Amniotic stem cell (primary cell): ENCODE data around the gene CORO6.
A peak's percentile ranks its signal among the peaks of the same experiment; 100 is the strongest.

Source experiments
- DNase-seq: peaks from one replicate; lab custom pipeline; 2025; lab: John Stamatoyannopoulos, UW

CORO6 gene

DNA sequence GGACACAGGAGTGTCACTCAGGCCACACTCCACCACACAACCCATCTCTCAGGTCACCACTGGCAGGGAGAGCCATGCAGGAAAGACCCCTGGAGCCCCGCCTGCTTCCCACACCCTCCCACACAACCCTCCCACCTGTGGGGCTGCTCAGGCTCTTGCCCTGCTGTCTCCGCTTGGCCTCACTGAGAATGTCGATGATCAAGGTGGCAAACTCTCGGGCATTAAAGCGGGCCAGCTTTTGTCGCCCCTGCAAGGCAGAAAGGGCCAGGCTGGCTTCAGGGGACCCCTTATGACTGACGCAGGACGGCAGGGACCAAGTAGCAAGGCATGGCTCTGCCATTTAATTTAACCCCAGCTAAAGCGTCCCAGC, 45.7 kb downstream of the CORO6 start:
- DNase-seq: no peak

DNA sequence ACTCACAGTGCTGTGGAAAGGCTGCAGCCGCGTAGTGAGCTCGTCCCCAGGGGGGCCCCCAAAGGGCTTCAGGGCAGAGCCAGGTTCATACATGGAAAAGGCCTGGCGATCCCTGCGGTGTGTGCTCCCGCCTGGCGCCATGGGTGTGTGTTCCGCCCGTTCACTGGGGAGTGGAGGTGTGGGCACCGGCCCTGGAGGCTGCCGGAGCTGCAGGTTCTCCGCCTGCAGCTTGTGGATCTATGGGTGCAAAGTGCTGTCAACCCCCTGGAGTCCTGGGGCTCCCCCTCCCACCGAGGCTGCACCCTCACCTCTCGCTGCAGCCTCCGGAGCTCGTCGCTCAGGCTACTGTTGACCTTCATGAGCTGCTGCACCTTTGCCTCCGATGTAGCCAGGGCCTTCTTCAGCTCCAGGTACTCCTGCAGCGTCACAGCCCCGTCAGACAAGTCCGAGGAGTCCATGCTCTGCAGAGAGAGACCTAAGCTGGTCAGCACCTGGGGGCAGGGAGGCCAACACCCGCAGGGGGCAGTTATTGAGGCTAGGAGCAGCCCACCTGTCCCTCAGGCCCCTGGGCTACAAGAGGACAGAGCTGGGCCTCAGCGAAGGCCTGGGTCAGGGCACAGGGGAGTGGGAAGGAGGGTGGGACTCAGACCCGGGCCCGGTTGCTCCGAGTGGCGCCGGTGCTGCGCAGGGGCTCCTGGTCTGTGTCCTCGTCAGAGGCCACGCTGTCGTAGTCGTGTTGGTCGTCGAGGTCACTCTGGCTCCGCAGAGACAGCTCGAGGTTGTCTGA, 46.3 kb downstream of the CORO6 start:
- DNase-seq: no peak

DNA sequence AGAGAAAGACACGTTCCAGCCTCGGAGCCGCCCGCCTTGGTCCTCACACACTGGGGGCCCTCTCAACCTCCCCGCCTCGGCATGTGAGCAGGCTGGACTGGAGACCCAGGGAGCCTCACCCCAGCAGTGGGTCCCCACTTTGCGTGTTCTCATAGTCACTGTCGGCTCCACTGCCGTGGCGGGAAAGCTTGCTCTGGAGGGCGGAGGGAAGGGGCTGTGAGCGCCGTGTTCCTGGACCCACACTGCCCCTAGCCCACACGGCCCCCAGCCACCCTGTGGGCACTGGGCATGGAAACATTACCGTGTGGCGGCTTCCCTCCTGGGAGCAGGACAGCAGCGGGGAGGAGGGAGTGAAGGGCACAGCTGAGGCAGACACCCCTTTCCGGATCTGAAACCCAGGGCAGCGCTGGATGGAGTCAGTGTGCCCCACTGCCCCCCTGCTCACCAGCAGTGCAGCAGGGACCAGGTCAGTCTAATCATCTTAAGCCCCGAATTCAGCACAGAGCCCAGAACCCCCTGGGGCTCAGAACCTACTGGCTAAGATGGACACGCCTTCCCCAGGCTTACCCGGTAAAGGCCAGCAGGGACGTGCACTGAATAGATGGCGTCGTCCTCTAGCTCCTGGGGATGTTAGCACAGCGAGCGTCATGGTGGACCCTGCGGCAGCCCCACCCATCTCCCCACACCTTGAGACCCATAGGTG, 47.0 kb downstream of the CORO6 start:
- DNase-seq: no peak

DNA sequence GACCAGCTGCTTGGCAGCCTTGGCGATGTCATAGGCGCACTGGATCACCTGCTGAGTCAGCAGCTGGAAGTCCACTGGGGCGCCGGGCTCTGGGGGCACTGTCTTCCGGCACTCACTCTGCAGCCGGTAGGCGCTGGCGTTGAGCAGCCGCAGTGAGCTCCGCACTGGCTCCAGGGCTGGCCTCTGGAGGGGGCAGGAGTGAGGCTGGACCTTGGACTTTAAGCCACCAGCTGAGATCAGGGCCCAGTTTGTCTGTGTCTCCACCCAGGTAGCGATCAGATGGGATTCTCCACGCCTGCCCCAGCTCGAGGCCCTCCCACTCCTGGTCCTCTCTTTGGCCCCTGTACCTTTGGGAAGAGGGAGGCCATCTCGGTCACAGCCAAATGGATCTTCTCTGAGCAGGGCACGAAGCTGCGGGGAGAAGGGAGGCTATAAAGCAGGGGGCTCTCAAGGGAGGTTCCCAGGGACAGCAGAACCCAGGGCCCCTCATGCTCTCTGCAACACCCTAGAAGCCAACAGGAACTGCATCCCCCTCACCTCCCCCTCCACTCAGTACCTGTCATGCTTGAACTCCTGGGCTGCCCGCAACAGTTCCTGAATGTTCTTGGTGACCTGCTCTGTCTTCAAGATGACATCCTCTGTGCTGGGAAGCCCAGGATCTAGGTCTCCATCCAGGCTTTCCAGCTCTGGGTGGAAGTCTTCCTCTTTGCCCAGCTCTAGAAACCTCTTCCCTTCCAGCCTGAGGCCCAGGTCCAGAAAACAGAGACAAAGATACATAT, 47.8 kb downstream of the CORO6 start:
- DNase-seq: no peak

DNA sequence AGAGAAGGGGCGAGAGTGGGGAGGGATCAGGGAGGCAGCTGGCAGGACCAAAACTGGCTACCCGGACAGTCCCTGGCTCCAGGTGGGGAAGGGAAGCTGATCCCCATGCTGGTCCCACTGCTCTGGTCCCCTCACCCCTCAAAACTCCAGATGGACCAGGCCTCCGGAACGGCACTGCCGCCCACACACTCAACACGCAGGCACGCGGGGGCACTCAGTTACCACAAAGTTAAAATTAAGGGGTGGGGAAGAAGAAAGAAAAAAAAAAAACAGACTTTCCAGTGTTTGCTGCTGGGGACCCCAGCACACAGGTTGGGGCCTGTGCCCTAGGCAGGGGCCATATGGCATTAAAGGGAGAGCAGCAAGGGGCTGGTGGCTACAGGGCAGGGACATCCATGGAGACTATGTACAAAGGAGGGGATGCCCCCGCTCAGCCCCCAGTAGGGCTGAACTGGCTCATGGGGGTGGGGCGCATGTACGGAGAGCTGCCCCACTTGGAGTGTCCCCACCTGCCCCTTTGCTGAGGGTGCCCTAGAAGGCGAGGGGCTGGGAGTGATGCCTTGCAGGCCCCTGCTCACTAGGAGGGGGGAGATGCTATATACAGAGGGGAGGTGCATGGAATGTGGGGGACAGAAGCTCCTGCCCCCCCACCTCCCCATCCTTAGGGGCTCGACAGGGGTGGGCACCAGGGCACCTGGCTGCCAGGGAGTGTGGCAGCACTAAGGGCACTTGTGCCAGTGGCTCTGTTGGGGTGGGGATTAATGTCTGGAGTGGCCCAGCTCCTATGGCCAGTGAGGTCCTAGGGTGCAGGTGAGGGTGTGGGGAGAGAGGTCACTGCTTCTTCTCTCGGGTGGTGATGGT, 48.6 kb downstream of the CORO6 start:
- no peak for DNase-seq

DNA sequence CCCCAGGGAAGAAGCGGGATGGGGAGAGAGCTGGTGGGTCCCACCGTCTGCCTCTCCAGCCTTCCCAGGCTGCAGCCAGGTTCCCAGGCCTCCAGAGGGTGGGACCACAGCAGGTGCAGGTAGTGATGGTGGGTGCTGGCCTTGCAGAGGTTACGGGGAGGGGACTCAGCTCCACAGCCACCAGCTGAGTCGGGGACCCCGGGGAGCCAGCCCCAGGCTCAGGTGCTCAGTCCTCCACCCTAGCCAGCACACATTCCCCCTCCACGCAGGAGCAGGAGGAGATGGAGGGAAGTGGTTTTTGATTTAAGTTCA, 49.2 kb downstream of the CORO6 start:
- no peak for DNase-seq

DNA sequence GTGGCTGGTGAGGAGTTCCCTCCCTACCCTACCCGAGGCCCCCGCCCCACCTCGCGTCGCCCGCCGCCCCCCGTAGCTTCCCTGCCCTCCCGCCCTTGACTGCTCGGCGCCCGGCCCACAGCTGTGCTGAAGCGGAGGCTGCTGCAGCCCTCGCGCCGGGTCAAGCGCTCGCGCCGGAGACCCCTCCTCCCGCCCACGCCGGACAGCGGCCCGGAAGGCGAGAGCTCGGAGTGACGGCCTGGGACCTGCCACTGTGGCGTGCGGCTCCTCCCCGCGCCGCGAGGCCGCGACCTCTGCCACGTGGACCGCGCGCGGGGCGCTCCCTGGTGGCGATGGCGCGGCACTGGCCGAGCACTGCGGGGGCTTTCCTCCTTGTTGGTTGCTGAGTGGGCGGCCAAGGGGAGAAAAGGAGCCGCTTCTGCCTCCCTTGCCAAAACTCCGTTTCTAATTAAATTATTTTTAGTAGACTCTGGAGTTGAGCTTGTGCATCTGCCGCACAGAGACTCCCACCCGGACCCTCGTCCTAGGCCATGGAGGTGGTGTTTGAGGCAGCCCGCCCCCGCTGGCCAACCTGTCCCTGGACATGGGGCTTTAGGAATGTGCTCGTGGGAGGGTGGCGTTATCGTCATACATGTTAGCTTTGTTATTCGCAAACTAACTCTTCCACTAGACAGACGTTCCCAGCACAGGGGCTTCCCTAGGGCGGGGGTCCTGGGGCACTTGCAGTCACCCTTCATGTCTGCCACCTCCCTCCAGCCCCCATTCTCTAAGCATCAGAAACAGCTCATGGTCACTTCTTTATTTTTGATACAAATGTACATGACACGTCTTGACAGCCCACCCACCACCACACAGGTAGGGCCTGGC, 49.8 kb downstream of the CORO6 start:
- DNase-seq: no peak

DNA sequence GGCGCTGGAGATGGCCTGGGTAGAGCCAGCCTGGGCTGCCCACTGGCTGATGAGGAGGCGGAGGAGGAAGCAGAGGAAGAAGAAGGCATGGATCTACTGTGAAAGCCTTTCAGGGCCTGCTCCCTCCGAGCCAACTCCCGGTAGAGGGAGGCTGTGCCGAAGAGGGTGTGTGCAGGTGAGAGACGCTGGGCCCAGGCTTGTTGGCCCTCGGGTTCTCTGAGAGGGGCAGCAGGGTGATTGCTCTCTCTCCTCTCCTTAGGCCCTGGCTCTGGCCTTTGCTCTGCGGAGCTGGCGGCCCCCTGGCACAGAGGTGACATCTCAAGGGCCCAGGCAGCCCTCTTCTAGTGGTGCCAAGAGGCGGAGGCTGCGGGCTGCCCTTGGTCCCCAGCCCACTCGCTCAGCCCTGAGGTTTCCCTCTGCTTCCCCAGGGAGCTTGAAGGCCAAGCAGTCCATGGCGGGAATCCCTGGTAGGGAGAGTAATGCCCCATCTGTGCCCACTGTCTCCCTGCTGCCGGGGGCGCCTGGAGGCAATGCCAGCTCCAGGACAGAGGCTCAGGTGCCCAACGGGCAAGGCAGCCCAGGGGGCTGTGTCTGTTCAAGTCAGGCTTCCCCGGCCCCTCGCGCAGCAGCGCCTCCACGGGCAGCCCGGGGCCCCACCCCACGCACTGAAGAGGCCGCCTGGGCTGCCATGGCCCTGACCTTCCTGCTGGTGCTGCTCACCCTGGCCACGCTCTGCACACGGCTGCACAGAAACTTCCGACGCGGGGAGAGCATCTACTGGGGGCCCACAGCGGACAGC, 50.6 kb downstream of the CORO6 start:
- DNase-seq: no peak

DNA sequence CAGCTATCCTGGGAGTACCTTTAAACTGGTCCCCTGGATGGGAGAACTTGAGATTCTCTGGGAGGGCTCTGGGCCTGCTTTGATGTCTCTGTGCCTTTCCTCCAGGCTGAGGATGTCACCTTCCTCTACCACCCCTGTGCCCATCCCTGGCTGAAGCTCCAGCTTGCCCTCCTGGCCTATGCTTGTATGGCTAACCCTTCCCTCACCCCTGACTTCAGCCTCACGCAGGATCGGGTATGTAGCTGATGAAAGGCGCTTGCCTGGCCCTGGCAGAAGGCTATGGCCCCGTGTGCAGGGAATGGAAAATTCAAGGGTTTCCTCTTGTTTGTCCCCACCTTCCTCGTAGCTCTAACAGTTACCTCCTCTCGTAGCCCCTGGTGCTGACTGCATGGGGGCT, 51.2 kb downstream of the CORO6 start:
- no peak for DNase-seq

DNA sequence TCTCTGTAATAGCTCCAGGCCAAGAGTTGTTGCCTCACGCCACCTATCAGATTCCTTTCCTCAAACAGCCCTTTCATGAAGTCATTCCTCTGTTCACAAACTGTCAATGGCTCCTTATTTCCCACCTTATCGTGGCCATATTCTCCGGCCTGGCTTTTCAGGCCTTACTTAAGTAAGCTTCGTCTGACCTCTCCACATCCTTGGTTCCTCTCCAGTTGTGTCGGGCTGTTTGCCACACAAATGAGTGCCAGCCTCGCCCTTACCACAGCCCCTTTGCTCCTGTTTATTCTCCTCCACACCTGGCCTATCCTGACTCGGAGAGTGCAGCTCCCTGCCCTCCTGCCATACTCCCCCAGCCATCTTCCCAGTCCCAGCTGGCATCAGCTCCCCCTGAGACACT, 52.2 kb downstream of the CORO6 start:
- DNase-seq: no peak

DNA sequence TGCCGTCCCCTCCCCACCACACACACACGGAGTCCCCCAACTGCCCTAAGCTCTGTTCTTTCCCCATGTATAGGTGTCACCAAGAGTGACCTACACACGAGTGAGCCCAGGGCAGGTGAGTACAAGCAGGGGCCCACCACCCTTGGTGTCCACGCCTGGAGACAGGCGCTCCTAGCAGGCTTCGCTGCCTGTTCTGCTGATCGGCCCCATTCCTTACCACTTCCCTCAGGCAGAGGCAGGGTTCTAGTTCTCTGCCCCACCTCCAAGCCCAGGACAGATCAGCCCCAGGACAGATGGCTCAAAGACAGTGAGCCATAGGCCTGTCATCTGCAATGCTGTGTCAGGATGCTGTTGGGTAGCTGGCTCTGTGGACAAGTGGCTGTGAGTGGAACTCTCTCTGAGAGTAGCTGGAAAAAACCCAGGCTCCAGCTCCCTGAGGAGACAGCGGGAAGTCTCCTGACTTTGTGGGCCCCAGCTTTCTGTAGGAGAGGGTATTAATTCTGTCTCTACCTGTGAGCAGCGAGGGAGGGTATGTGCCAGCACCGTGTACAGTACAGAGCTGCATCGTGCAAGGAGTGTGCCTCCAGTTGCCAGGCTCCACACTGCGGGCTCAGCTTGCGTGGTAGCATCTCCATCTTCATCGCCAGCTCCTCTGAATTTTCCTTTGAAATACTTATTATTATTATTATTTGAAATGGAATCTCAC, 53.3 kb downstream of the CORO6 start:
- no peak for DNase-seq

DNA sequence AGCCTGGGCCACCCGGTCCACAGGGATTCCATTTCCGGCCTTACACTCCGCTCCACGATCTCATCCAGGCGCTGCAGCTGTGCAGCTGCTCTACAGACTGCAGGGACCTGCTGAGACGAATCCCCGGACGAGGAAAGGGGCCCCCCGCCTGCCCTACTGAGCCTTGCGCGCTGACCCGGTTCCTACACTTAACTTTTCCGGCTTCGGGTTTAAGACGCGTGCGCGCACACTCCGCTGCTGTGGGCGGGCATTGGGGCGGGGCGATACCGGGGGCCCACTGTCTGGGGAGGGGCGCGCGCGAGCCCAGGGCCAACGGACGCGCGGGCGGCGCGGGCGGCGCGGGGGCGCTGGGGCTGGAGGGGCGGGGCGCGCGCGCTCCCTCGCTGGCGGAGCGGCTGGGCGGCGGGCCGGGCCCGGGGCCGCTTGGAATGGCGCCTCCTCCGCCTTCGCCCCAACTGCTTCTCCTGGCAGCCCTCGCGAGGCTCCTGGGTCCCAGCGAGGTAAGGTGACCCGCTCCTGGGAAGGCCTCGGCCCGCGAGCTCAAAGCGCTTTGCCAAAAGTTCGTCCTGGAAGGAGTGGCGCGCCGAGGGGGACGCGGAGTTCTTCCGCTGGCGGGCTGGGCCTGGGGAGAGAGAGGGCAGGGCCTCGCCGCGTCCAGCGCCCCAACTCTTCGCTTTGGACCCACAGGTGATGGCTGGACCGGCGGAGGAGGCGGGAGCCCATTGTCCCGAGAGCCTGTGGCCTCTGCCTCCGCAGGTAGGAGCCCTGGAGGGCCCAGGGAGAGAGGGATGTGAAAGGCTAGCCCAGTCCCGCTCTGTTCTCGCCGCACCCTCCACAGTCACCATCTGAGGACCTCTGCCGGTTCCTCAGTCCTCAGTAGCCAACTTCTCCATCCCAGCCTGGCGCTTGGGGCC, 54.1 kb downstream of the CORO6 start, which contains the start of gene TP53I13:
Gene TP53I13 (plus strand): TSS at position 371 of the 914 bp plus-strand sequence. CDS start 58 bp downstream, at position 429.
- peak; percentile 54 for DNase-seq

DNA sequence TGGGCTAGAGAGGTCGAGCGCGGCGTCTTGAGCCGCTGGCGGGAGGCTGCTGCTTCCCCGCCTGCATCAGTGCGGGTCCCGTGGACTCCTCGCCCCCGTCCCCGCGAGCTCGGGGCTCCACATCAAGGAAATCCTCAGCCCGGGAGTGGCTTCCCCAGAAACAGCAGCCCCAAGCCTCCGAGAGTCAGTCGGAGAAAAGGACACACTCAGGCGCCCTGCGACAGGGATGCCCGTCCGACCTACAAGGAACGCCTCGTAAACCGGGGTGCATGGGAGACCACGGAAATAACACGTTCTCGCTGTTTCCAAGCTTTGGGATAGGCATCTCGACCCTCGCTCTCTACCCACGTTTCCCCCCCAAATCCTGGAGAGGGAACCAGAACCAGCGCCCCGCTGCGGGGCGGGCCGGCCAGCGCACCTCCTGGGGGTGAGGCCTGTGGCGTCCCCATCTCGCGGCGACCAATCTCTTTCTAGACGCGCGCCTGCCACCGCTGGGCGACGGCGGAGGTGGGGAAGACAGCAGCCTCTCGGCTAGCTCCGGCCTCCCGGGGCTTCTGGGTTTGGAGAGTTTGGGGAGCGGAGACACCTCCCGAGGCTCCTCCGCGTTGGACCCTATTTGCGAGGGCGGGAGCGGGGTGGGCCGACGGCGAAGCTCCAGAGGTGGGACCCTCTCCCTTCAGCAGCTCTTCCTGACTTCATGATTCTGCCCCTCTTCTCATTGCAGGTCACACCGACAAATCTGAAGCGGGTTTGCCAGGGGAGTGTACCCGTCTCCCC, 55.0 kb downstream of the CORO6 start:
- no peak for DNase-seq

DNA sequence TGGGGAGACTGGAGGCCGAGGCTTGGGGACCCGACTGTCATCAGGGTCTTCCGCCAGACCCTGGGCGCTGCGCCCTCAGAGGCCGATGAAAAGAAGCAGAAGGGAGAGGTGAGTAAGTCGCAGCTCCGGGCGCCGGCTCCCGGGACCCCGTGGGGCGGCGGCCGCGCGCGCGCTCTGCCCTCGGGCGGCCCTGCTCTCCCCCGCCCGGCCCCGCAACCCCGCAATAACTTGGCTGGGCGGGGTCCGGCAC, 55.5 kb downstream of the CORO6 start:
- no peak for DNase-seq

DNA sequence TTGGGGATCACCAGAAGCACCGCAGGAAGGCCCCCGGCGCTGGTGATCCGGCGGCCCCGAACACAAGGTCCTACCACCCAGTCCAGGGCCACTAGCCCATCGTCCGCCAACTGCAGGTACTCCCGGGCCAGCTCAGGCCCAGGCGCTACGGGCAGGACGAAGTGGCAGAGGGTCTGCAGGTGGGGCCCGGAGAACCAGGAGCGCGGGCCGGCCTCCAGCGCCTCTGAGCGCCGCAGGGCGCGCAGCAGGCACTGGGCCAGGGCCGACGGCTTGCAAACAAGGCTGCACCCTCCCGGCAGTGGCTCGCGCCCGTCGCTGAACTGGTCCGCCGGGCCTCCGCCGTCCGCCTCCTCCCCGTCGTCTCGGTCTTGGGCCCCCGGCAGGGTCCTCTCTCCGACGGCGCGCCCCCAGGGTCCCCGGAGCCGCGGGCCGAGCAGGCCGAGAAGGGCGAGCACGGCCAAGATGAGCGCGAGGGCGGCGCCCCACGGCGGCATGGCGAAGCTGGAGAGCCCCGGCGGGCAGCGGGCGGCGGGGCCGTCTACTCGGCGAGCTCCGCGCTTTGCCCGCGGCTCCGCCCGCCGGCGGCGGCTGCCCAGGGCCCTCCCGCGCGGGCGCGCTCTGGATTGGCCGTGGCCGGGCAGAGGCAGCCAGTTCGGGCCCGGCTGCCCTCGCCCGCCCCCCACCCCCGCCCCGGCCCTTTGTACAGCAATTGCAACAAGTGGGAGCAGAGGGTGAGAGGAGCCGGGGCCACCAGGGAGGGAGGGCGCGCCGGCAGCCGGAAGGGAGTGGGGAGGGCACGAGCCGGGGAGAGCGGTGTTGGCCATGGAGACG, 56.0 kb downstream of the CORO6 start, which contains the start of gene ABHD15:
Gene ABHD15 (minus strand): TSS at position 565 of the 831 bp plus-strand sequence. CDS start 71 bp downstream, at position 494.
- DNase-seq: no peak

DNA sequence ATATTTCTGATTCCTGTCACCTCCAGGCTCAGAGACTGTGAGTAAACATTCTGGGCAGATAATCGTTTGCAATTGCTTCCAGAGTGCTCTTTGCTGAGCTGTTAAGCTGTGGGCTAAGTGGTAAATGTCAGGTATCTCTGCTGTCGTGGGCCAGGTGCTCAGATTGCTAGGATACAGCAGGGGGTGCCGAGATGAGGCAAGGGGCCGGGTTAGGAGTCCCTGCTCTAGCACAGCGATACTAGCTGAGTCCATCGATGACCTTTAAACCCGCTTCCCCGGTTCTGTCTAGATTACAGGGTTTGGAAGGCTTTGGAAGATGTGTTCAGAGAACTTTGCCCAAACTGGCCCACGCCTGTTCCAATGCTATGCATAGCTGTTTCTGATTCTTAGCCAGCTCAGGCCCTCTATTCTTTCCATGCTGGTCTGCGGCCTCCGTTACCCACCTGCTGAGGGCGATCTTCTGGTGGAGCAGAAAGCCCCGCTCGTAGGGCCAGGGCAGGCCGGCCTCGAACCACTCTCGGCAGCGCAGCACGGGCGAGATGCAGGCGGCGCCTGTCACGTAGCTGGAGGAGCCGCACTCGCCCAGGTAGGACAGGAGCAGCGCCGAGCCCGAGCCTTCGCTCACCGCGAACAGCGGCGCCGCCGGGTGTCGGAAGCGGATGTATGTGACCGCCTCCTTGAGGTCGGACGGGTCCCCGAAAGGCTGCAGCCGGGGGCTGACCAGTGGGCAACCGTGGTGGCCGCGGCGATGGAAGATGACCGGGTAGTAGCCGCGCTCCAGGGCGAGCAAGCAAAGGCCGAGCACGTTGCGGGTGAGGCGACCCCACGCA, 56.9 kb downstream of the CORO6 start:
- DNase-seq: no peak
